Subcutaneous abdominal adipose tissue (tissue), 5 donors: ENCODE data around the gene NUP42.

Experiments used
- H3K27ac ChIP-seq: one replicate; pipeline ENCODE4 v1.7.0; 2013; ENCODE audit warnings: low read depth, mild to moderate bottlenecking, inconsistent platforms, low read length, moderate library complexity
- H3K27me3 ChIP-seq, 5 donors: one replicate each; pipeline ENCODE4 v1.7.0; 2013; ENCODE audit warnings: low read length in 5 of 5, inconsistent platforms in 1 of 5; ENCODE audit not compliant: control insufficient read depth in 5 of 5, insufficient read depth in 4 of 5
- H3K36me3 ChIP-seq, 5 donors: one replicate each; pipeline ENCODE4 v1.7.0; 2013; ENCODE audit warnings: low read length in 5 of 5; ENCODE audit not compliant: control insufficient read depth in 5 of 5, insufficient read depth in 5 of 5
- H3K4me1 ChIP-seq, 5 donors: one replicate each; pipeline ENCODE4 v1.7.0; 2013; ENCODE audit warnings: low read length in 5 of 5, mild to moderate bottlenecking in 3 of 5, moderate library complexity in 1 of 5; ENCODE audit not compliant: control insufficient read depth in 5 of 5, insufficient read depth in 5 of 5
- H3K4me3 ChIP-seq, 5 donors: one replicate each; pipeline ENCODE4 v1.7.0; 2013; ENCODE audit warnings: low read length in 5 of 5, low read depth in 1 of 5
- H3K9ac ChIP-seq, 5 donors: one replicate each; pipeline ENCODE4 v1.7.0; 2013; ENCODE audit warnings: low read length in 5 of 5, mild to moderate bottlenecking in 4 of 5, moderate library complexity in 3 of 5
- H3K9me3 ChIP-seq, 5 donors: one replicate each; pipeline ENCODE4 v1.7.0; 2013; ENCODE audit warnings: low read length in 5 of 5; ENCODE audit not compliant: control insufficient read depth in 5 of 5
- donor health status: healthy.
- donor health status: healthy.
- donor health status: healthy.
- donor health status: healthy.
- donor health status: healthy.

The NUP42 gene

GRCh38 chr7:23181684-23182553, at the start of gene NUP42:
NUP42 (plus strand) TSS chr7:23182048; CDS start chr7:23182086, 38 bp downstream.
- peaks cover 3 to 11% (median 7%) of the 10 kb centered on the region in 5 donors for H3K36me3 ChIP-seq
- H3K9ac ChIP-seq, result peak within 1 kb of the TSS; percentile 86 to 97 (median 96)
- H3K27ac ChIP-seq, result peak within 1 kb of the TSS; percentile 94
- H3K9me3 ChIP-seq, result no peaks in the 10 kb centered on the region
- H3K4me3 ChIP-seq, result peak within 1 kb of the TSS; percentile 67 to 98 (median 96)
- H3K4me1 ChIP-seq, result peaks cover 2 to 22% (median 17%) of the 10 kb centered on the region in 5 donors
- H3K27me3 ChIP-seq, result no peaks in the 10 kb centered on the region

GRCh38 chr7:23133797-23134196, 48.1 kb upstream of the NUP42 start:
- no peak overlapping the region for H3K27ac ChIP-seq
- H3K4me1 ChIP-seq, result no peaks in the 10 kb centered on the region
- H3K27me3 ChIP-seq, result no peaks in the 10 kb centered on the region
- peaks cover 5 to 11% (median 7%) of the 10 kb centered on the region in 5 donors for H3K36me3 ChIP-seq
- no peak overlapping the region for H3K9ac ChIP-seq
- H3K9me3 ChIP-seq, result peaks cover 0 to 5% (median 0%) of the 10 kb centered on the region in 5 donors
- H3K4me3 ChIP-seq, result no peak overlapping the region

GRCh38 chr7:23135755-23136154, 46.1 kb upstream of the NUP42 start:
- peaks cover 0 to 12% (median under 1%) of the 10 kb centered on the region in 5 donors for H3K36me3 ChIP-seq
- H3K4me1 ChIP-seq, result no peaks in the 10 kb centered on the region
- peaks cover 0 to 5% (median 0%) of the 10 kb centered on the region in 5 donors for H3K9me3 ChIP-seq
- no peaks in the 10 kb centered on the region for H3K27me3 ChIP-seq
- H3K4me3 ChIP-seq, result no peak overlapping the region
- H3K9ac ChIP-seq, result no peak overlapping the region
- H3K27ac ChIP-seq, result no peak overlapping the region

GRCh38 chr7:23136216-23136615, 45.6 kb upstream of the NUP42 start:
- H3K4me1 ChIP-seq, result no peaks in the 10 kb centered on the region
- no peak overlapping the region for H3K27ac ChIP-seq
- H3K4me3 ChIP-seq, result no peak overlapping the region
- H3K9ac ChIP-seq, result no peak overlapping the region
- peaks cover 0 to 5% (median 0%) of the 10 kb centered on the region in 5 donors for H3K9me3 ChIP-seq
- peaks cover 2 to 17% (median 5%) of the 10 kb centered on the region in 5 donors for H3K36me3 ChIP-seq
- no peaks in the 10 kb centered on the region for H3K27me3 ChIP-seq

- no peak overlapping the region for H3K27ac ChIP-seq
- no peaks in the 10 kb centered on the region for H3K9me3 ChIP-seq
- no peaks in the 10 kb centered on the region for H3K27me3 ChIP-seq
- H3K4me3 ChIP-seq, result no peak overlapping the region
- peaks cover 20 to 44% (median 26%) of the 10 kb centered on the region in 5 donors for H3K36me3 ChIP-seq
- H3K4me1 ChIP-seq, result no peaks in the 10 kb centered on the region
- H3K9ac ChIP-seq, result no peak overlapping the region
Observed at GRCh38 chr7:23157679-23158078, 24.2 kb upstream of the NUP42 start.

- H3K9ac ChIP-seq, result no peak overlapping the region
- no peaks in the 10 kb centered on the region for H3K27me3 ChIP-seq
- H3K36me3 ChIP-seq, result peaks cover 13 to 35% (median 18%) of the 10 kb centered on the region in 5 donors
- H3K4me3 ChIP-seq, result no peak overlapping the region
- no peaks in the 10 kb centered on the region for H3K4me1 ChIP-seq
- H3K27ac ChIP-seq, result no peak overlapping the region
- H3K9me3 ChIP-seq, result no peaks in the 10 kb centered on the region
Observed at GRCh38 chr7:23158546-23158945, 23.3 kb upstream of the NUP42 start.

DNA sequence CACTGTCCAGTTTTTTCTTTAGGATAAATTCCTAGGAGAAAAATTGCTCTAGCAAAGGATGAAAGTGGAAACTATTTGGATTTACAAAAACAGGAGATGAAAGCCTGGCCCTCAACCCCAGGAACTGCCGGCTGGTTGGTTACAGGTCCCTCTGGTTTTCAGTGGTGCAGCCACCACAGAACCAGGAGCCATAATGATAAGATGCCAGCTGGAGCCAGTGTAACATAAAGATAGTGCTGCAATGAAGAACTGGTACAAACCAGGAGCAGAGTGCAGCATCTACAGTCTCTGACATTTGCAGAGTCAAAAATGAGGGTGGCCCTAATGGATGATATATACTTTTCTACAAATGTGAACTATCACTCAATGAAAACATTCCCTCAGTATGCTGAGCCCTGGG, 20.4 kb upstream of the NUP42 start:
- Histone ChIP-seq H3K4me3 (no peak overlapping the region), H3K36me3 (peaks cover 4 to 20% (median 11%) of the 10 kb centered on the region in 5 donors), H3K9me3 (no peaks in the 10 kb centered on the region), H3K27ac (no peak overlapping the region), H3K27me3 (no peaks in the 10 kb centered on the region), H3K4me1 (no peaks in the 10 kb centered on the region), H3K9ac (no peak overlapping the region)

DNA sequence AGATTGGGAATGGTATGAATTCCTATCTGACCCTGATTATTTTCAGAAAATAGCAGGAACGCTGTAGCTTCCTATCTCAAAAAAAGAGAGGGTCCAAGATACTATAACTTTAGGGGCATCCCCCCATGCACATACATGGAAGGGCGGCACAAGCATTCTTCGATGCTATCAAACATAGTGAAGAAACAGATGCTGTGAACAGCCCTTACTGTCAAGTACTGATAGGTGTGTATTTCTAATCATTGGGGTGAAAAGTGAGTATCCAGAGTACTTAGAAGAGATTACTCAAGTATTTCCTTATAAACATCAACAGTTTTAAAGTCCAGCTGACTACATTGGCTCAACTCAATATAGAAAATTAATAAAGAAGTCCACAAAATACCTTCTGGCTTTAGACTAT, 17.0 kb upstream of the NUP42 start:
- no peak overlapping the region for H3K4me3 ChIP-seq
- H3K9ac ChIP-seq, result no peak overlapping the region
- no peaks in the 10 kb centered on the region for H3K27me3 ChIP-seq
- no peak overlapping the region for H3K27ac ChIP-seq
- H3K36me3 ChIP-seq, result peaks cover 6 to 19% (median 8%) of the 10 kb centered on the region in 5 donors
- H3K9me3 ChIP-seq, result no peaks in the 10 kb centered on the region
- no peaks in the 10 kb centered on the region for H3K4me1 ChIP-seq

DNA sequence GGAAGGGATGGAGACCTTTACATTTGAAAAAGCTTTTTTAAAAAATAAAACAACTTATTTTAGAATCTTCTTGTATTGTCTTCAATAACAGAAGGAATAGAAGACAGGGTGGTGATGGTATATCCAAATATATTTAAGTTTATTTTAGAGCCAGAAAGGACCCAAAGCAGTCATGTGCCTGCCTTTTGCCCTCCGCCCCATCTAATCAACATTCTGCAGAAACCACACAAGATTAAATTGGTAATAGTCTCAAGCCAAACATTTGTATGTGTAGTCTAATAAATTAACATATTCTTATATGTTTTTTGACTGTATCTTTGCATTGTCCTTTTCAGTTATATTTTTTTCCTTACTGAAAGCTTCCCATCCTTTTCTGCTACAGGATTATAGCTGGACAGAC, 16.5 kb upstream of the NUP42 start:
- no peak overlapping the region for H3K4me3 ChIP-seq
- H3K4me1 ChIP-seq, result no peaks in the 10 kb centered on the region
- no peak overlapping the region for H3K9ac ChIP-seq
- no peaks in the 10 kb centered on the region for H3K9me3 ChIP-seq
- no peaks in the 10 kb centered on the region for H3K27me3 ChIP-seq
- H3K36me3 ChIP-seq, result peaks cover 6 to 21% (median 8%) of the 10 kb centered on the region in 5 donors
- no peak overlapping the region for H3K27ac ChIP-seq

- Histone ChIP-seq H3K4me1 (no peaks in the 10 kb centered on the region), H3K27me3 (no peaks in the 10 kb centered on the region), H3K9me3 (no peaks in the 10 kb centered on the region), H3K4me3 (no peak overlapping the region), H3K9ac (no peak overlapping the region), H3K27ac (no peak overlapping the region), H3K36me3 (peaks cover 6 to 20% (median 11%) of the 10 kb centered on the region in 5 donors)
Observed at GRCh38 chr7:23167691-23168090, 14.2 kb upstream of the NUP42 start.
